ENCODE results near the gene SV2C.

GRCh38 chr5:76292620-76293322, 209.6 kb downstream of the SV2C start:
- no peak for TF ChIP-seq POLR2A (IDR thresholded peaks at IDR 0.05)
- TF ChIP-seq CTCF (IDR thresholded peaks at IDR 0.05), result no peak
